H9 (cell line): ENCODE data around the gene SH2D6. TPM values are rescaled to one million over a fixed set of nuclear protein-coding genes. Genes with fewer than 3 reads are reported as not detected.
"Not testable (repeated sequence)": the region's sequence is repeated elsewhere in the genome, so short reads cannot be mapped to it uniquely, and the experiment has no call there.

Experiments
- DNase-seq: peaks from one replicate; pipeline ENCODE4 v3.0.0-alpha.2; 2017
- H2AFZ ChIP-seq: one replicate; pipeline ENCODE4 v1.6.1; 2013; ENCODE audit warnings: mild to moderate bottlenecking, low read length, control low read depth, moderate library complexity
- H2AK5ac ChIP-seq: 2 replicates; pipeline ENCODE4 v1.6.1; 2013; ENCODE audit warnings: low read length, control low read depth, mixed read lengths; ENCODE audit not compliant: insufficient read length
- H2BK120ac ChIP-seq: one replicate; pipeline ENCODE4 v1.6.1; 2013; ENCODE audit warnings: low read depth, mild to moderate bottlenecking, low read length, control low read depth, inconsistent platforms; ENCODE audit not compliant: poor library complexity, severe bottlenecking
- H2BK12ac ChIP-seq: 2 replicates; pipeline ENCODE4 v1.6.1; 2013; ENCODE audit warnings: low read length, control low read depth, mixed read lengths, low read depth; ENCODE audit not compliant: insufficient read length
- H2BK15ac ChIP-seq: 2 replicates; pipeline ENCODE4 v1.6.1; 2013; ENCODE audit warnings: low read depth, low read length, control low read depth
- H2BK20ac ChIP-seq: one replicate; pipeline ENCODE4 v1.6.1; 2013; ENCODE audit warnings: low read depth, mild to moderate bottlenecking, low read length, control low read depth, inconsistent platforms; ENCODE audit not compliant: poor library complexity, severe bottlenecking
- H2BK5ac ChIP-seq: 2 replicates; pipeline ENCODE4 v1.6.1; 2013; ENCODE audit warnings: low read length, control low read depth, mixed read lengths; ENCODE audit not compliant: insufficient read length
- H3K14ac ChIP-seq: 2 replicates; pipeline ENCODE4 v1.6.1; 2013; ENCODE audit warnings: low read length, control low read depth; ENCODE audit not compliant: insufficient read depth
- H3K18ac ChIP-seq: 2 replicates; pipeline ENCODE4 v1.6.1; 2013; ENCODE audit warnings: low read depth, mild to moderate bottlenecking, mixed read lengths, low read length, control low read depth; ENCODE audit not compliant: insufficient read length
- H3K23ac ChIP-seq: 2 replicates; pipeline ENCODE4 v1.6.1; 2013; ENCODE audit warnings: low read length, control low read depth, mixed read lengths, low read depth; ENCODE audit not compliant: insufficient read length
- H3K23me2 ChIP-seq: 2 replicates; pipeline ENCODE4 v1.6.1; 2013; ENCODE audit warnings: low read depth, mild to moderate bottlenecking, mixed read lengths, low read length, control low read depth; ENCODE audit not compliant: insufficient read length, poor library complexity, severe bottlenecking
- H3K27ac ChIP-seq: 2 replicates; pipeline ENCODE4 v1.5.1; 2013; ENCODE audit warnings: low read length, control low read depth, mixed read lengths, low read depth; ENCODE audit not compliant: insufficient read length
- H3K27me3 ChIP-seq: 2 replicates; pipeline ENCODE4 v1.6.1; 2013; ENCODE audit warnings: low read length, control low read depth, inconsistent platforms; ENCODE audit not compliant: insufficient read depth
- H3K4ac ChIP-seq: 2 replicates; pipeline ENCODE4 v1.6.1; 2013; ENCODE audit warnings: low read depth, mild to moderate bottlenecking, control low read depth, inconsistent platforms, low read length, moderate library complexity
- H3K4me1 ChIP-seq: 2 replicates; pipeline ENCODE4 v1.6.1; 2013; ENCODE audit warnings: low read length, control low read depth, inconsistent platforms; ENCODE audit not compliant: insufficient read depth
- H3K4me2 ChIP-seq: 2 replicates; pipeline ENCODE4 v1.6.1; 2013; ENCODE audit warnings: low read length, control low read depth, mixed read lengths; ENCODE audit not compliant: insufficient read length, insufficient read depth
- H3K56ac ChIP-seq: 2 replicates; pipeline ENCODE4 v1.6.1; 2013; ENCODE audit warnings: low read depth, mild to moderate bottlenecking, mixed read lengths, low read length, control low read depth; ENCODE audit not compliant: insufficient read length
- H3K79me1 ChIP-seq: 2 replicates; pipeline ENCODE4 v1.6.1; 2013; ENCODE audit warnings: low read depth, mild to moderate bottlenecking, moderate library complexity, low read length, control low read depth, inconsistent platforms; ENCODE audit not compliant: insufficient read depth, poor library complexity, severe bottlenecking
- H3K79me2 ChIP-seq: 2 replicates; pipeline ENCODE4 v1.6.1; 2013; ENCODE audit warnings: low read length, control low read depth, inconsistent platforms; ENCODE audit not compliant: insufficient read depth
- H3K9ac ChIP-seq: 2 replicates; pipeline ENCODE4 v1.6.1; 2013; ENCODE audit warnings: low read length, control low read depth, mixed read lengths; ENCODE audit not compliant: insufficient read length; ENCODE audit errors: extremely low read depth
- H3K9me3 ChIP-seq: one replicate; pipeline ENCODE4 v1.6.1; 2013; ENCODE audit warnings: low read depth, low read length, inconsistent platforms; ENCODE audit not compliant: control insufficient read depth
- H3T11ph ChIP-seq: one replicate; pipeline ENCODE4 v1.6.1; 2013; ENCODE audit warnings: mild to moderate bottlenecking, low read length, control low read depth, inconsistent platforms
- H4K20me1 ChIP-seq: one replicate; pipeline ENCODE4 v1.6.1; 2013; ENCODE audit not compliant: control insufficient read depth, insufficient read length, insufficient read depth
- H4K5ac ChIP-seq: 2 replicates; pipeline ENCODE4 v1.6.1; 2013; ENCODE audit warnings: low read depth, mild to moderate bottlenecking, mixed read lengths, low read length, control low read depth; ENCODE audit not compliant: insufficient read length
- H4K8ac ChIP-seq: replicated peaks from 2 replicates; pipeline ENCODE4 v1.6.1; 2013; ENCODE audit warnings: low read length, control low read depth, mixed read lengths, low read depth; ENCODE audit not compliant: insufficient read length
- H4K91ac ChIP-seq: 2 replicates; pipeline ENCODE4 v1.6.1; 2013; ENCODE audit warnings: low read depth, mild to moderate bottlenecking, moderate library complexity, mixed read lengths, low read length, control low read depth; ENCODE audit not compliant: insufficient read length
- H3K27ac Mint-ChIP-seq, 3 experiments: 2 replicates in 2 of 3; 3 replicates in 1 of 3; pipeline ENCODE4 v1.8.0; 2020 to 2021; ENCODE audit warnings: mixed read lengths in 3 of 3, mild to moderate bottlenecking in 1 of 3, moderate library complexity in 1 of 3
- H3K27me3 Mint-ChIP-seq: 2 replicates; pipeline ENCODE4 v1.8.0; 2021; ENCODE audit warnings: low read depth, mild to moderate bottlenecking, moderate library complexity, mixed read lengths
- H3K36me3 Mint-ChIP-seq, 3 experiments: 2 replicates in 2 of 3; 3 replicates in 1 of 3; pipeline ENCODE4 v1.8.0; 2020 to 2021; ENCODE audit warnings: low read depth in 3 of 3, mixed read lengths in 3 of 3; ENCODE audit not compliant: insufficient read depth in 1 of 3
- H3K4me1 Mint-ChIP-seq, 2 experiments: 2 replicates each; pipeline ENCODE4 v1.8.0; 2020; ENCODE audit warnings: mixed read lengths in 2 of 2
- H3K4me3 Mint-ChIP-seq, 2 experiments: 2 replicates in 1 of 2; 3 replicates in 1 of 2; pipeline ENCODE4 v1.8.0; 2020 to 2021; ENCODE audit warnings: mild to moderate bottlenecking in 2 of 2, mixed read lengths in 2 of 2, moderate library complexity in 1 of 2
- H3K9me3 Mint-ChIP-seq, 2 experiments: 2 replicates in 1 of 2; 3 replicates in 1 of 2; pipeline ENCODE4 v1.8.0; 2020; ENCODE audit warnings: mild to moderate bottlenecking in 2 of 2, mixed read lengths in 2 of 2, moderate library complexity in 1 of 2
- CTCF ChIP-seq: fragments of 200-600 bp; sonication (generic); conservative IDR thresholded peaks from 3 replicates; pipeline ENCODE4 v1.8.0; 2021; ENCODE audit warnings: antibody characterized with exemption, mild to moderate bottlenecking
- WGBS: extraction: QIAGEN DNeasy Blood & Tissue Kit; methylation state at CpG from one replicate; pipeline ENCODE4 v1.1.7; 2013; ENCODE audit warnings: missing lambda C conversion rate, low lambda C conversion rate, mixed read lengths; ENCODE audit not compliant: insufficient read length; ENCODE audit errors: extremely low coverage; 5-methylcytosine and 5-hydroxymethylcytosine counted together
- total RNA-seq: library from RNA; stranded (reverse); gene quantifications from 2 replicates; pipeline ENCODE4 v1.2.1, GENCODE V29; 2021

The SH2D6 gene
- total RNA-seq, 1 experiment from 2014 or later = 0.61 TPM

- Histone ChIP-seq H3K27me3 (no peaks in the 10 kb centered on the region), H2BK20ac (no peak overlapping the region), H3K56ac (no peak overlapping the region), H3K79me2 (no peaks in the 10 kb centered on the region), H2BK12ac (no peak overlapping the region), H3K4me2 (peak overlapping the region; percentile 90), H4K5ac (no peak overlapping the region), H3K23ac (no peak overlapping the region), H4K8ac (no peak overlapping the region), H3K4ac (no peak overlapping the region), H3K18ac (peak overlapping the region; percentile 73), H3T11ph (no peak overlapping the region), H3K9me3 (no peaks in the 10 kb centered on the region), H2BK120ac (no peak overlapping the region), H3K9ac (peak overlapping the region; percentile 76), H3K4me1 (peaks cover 22% of the 10 kb centered on the region), H2BK5ac (no peak overlapping the region), H3K79me1 (no peaks in the 10 kb centered on the region), H3K14ac (peak overlapping the region; percentile 75), H3K27ac (no peak overlapping the region), H2AFZ (peak overlapping the region; percentile 68), H4K20me1 (no peaks in the 10 kb centered on the region), H2AK5ac (no peak overlapping the region), H2BK15ac (no peak overlapping the region), H4K91ac (no peak overlapping the region), H3K23me2 (peaks cover 10% of the 10 kb centered on the region)
- WGBS = no CpG with 5 or more reads among the region's 44 CpGs
- peak; percentile 30; the same call in 2 of the 3 replicates for TF ChIP-seq CTCF
- no peaks in the 10 kb centered on the region for H3K36me3 Mint-ChIP-seq
- H3K9me3 Mint-ChIP-seq = no peaks in the 10 kb centered on the region
- H3K27me3 Mint-ChIP-seq = no peaks in the 10 kb centered on the region; the same call in none of the 2 replicates
- peaks cover 31 to 33% of the 10 kb centered on the region in 2 experiments for H3K4me1 Mint-ChIP-seq
- DNase-seq = no peak
- H3K4me3 Mint-ChIP-seq = peak overlapping the region; percentile 81 to 87
- H3K27ac Mint-ChIP-seq = peak overlapping the region in 2 of 3 experiments; percentile 35 to 77; a peak in 2 of 7 replicates
Measured at GRCh38 chr2:85413592-85414420, 4.7 kb upstream of the SH2D6 start.

GRCh38 chr2:85414421-85414759 lies 4.1 kb upstream of the SH2D6 start:
- H3K4me1 ChIP-seq = peaks cover 16% of the 10 kb centered on the region
- H3K23me2 ChIP-seq = peaks cover 14% of the 10 kb centered on the region
- not testable (repeated sequence) for H3K14ac ChIP-seq, H3K27me3 Mint-ChIP-seq, H3K79me2 ChIP-seq, H2AFZ ChIP-seq, H3K27ac Mint-ChIP-seq, H3K18ac ChIP-seq, H3K36me3 Mint-ChIP-seq, H3K9me3 Mint-ChIP-seq, H4K91ac ChIP-seq, DNase-seq, H2BK15ac ChIP-seq, H2BK12ac ChIP-seq, H3K23ac ChIP-seq, H2BK5ac ChIP-seq, H4K8ac ChIP-seq, H3T11ph ChIP-seq, H2AK5ac ChIP-seq, H3K27ac ChIP-seq, H2BK120ac ChIP-seq, H4K5ac ChIP-seq, H3K9ac ChIP-seq, H3K9me3 ChIP-seq, H3K56ac ChIP-seq, H3K27me3 ChIP-seq, H4K20me1 ChIP-seq, H2BK20ac ChIP-seq, H3K4ac ChIP-seq, H3K79me1 ChIP-seq
- WGBS = no CpG with 5 or more reads among the region's 5 CpGs
- Mint-ChIP-seq H3K4me1 (peaks cover 31 to 33% of the 10 kb centered on the region in 2 experiments), H3K4me3 (peak overlapping the region; percentile 81 to 87; a peak in 4 of 5 replicates)
- H3K4me2 ChIP-seq = peak overlapping the region; percentile 90
